Stimulated activated CD8-positive, alpha-beta memory T cell treated with anti-CD3 and anti-CD28 coated beads, Interleukin-4, amount 100 ng/mL, for 4 hours (primary cell): ENCODE results near the gene ADCY5.

ENCODE experiments used
- DNase-seq, 2 donors: peaks; one replicate each; pipeline ENCODE4 v3.0.0-alpha.2; 2020; ENCODE audit warnings: low read depth in 2 of 2, low spot score in 1 of 2

Gene ADCY5

GRCh38 chr3:123292321-123293310 lies 156.3 kb downstream of the ADCY5 start:
- DNase-seq = no peak

GRCh38 chr3:123291404-123291803 lies 157.5 kb downstream of the ADCY5 start:
- no peak for DNase-seq

GRCh38 chr3:123290962-123291361 lies 157.9 kb downstream of the ADCY5 start:
- DNase-seq = no peak

GRCh38 chr3:123290107-123290930 lies 158.6 kb downstream of the ADCY5 start:
- DNase-seq = no peak

- DNase-seq = no peak
Observed at GRCh38 chr3:123289391-123290106, 159.3 kb downstream of the ADCY5 start.

GRCh38 chr3:123287962-123288302 lies 161.0 kb downstream of the ADCY5 start:
- no peak for DNase-seq

GRCh38 chr3:123287051-123287961 lies 161.6 kb downstream of the ADCY5 start:
- no peak for DNase-seq

- no peak for DNase-seq
Observed at GRCh38 chr3:123286308-123287023, 162.4 kb downstream of the ADCY5 start.

GRCh38 chr3:123285931-123286307 lies 163.0 kb downstream of the ADCY5 start:
- DNase-seq = no peak

- no peak for DNase-seq
Observed at GRCh38 chr3:123285479-123285878, 163.4 kb downstream of the ADCY5 start.

GRCh38 chr3:123285066-123285465 lies 163.8 kb downstream of the ADCY5 start:
- DNase-seq = no peak

- DNase-seq = no peak
Observed at GRCh38 chr3:123284399-123285010, 164.4 kb downstream of the ADCY5 start.

- no peak for DNase-seq
Observed at GRCh38 chr3:123283657-123284398, 165.1 kb downstream of the ADCY5 start.

- no peak for DNase-seq
Observed at GRCh38 chr3:123283074-123283473, 165.8 kb downstream of the ADCY5 start.

GRCh38 chr3:123282461-123282860 lies 166.4 kb downstream of the ADCY5 start:
- DNase-seq = no peak

- DNase-seq = no peak
Observed at GRCh38 chr3:123281929-123282328, 167.0 kb downstream of the ADCY5 start.

- DNase-seq = no peak
Observed at GRCh38 chr3:123281406-123281805, 167.5 kb downstream of the ADCY5 start.

GRCh38 chr3:123279121-123279520 lies 169.8 kb downstream of the ADCY5 start:
- DNase-seq = no peak

- no peak for DNase-seq
Observed at GRCh38 chr3:123278446-123278845, 170.4 kb downstream of the ADCY5 start.
